ENCODE measurements around the gene LMBR1L.
A peak's percentile ranks its signal among the peaks of the same experiment; 100 is the strongest.
"Not testable (repeated sequence)": the region's sequence is repeated elsewhere in the genome, so short reads cannot be mapped to it uniquely, and the experiment has no call there.

Gene LMBR1L

GRCh38 chr12:49079793-49080192, 30.9 kb downstream of the LMBR1L start:
- DNase-seq = no peak

GRCh38 chr12:49070971-49071370, 39.7 kb downstream of the LMBR1L start:
- no peak for DNase-seq

- peak; percentile 97 to 99 (median 98) for DNase-seq
These were observed 40.9 kb downstream of the LMBR1L start, which contains the start of gene RHEBL1 for GRCh38 chr12:49069507-49070346. Gene RHEBL1, minus strand, starts transcription at chr12:49069979. Its CDS starts 194 bp downstream, at chr12:49069785.

GRCh38 chr12:49068879-49069506, 41.7 kb downstream of the LMBR1L start:
- DNase-seq = no peak

GRCh38 chr12:49066120-49066519, 44.5 kb downstream of the LMBR1L start:
- DNase-seq = no peak

GRCh38 chr12:49064767-49065152, 45.9 kb downstream of the LMBR1L start:
- no peak for DNase-seq

- DNase-seq = not testable (repeated sequence)
These were observed 48.7 kb downstream of the LMBR1L start for GRCh38 chr12:49061916-49062315.

- DNase-seq = no peak
These were observed 49.4 kb downstream of the LMBR1L start for GRCh38 chr12:49061157-49061650.

GRCh38 chr12:49060237-49061156, 50.1 kb downstream of the LMBR1L start, which contains the start of gene KMT2D:
Gene KMT2D, minus strand, starts transcription at chr12:49060794. Its CDS starts 5,470 bp downstream, at chr12:49055324.
- peak; percentile 68 to 99 (median 85) for DNase-seq

- DNase-seq = peak in 1 of 5 experiments; percentile 37
These were observed 51.1 kb downstream of the LMBR1L start for GRCh38 chr12:49059299-49060171.

- DNase-seq = no peak
These were observed 51.7 kb downstream of the LMBR1L start for GRCh38 chr12:49059045-49059298.

- DNase-seq = no peak
These were observed 52.1 kb downstream of the LMBR1L start for GRCh38 chr12:49058366-49059044.

- no peak for DNase-seq
These were observed 52.8 kb downstream of the LMBR1L start for GRCh38 chr12:49057888-49058287.

GRCh38 chr12:49055978-49056754, 54.5 kb downstream of the LMBR1L start:
- DNase-seq = peak in 4 of 5 experiments; percentile 10 to 77 (median 40)

GRCh38 chr12:49055092-49055491, 55.6 kb downstream of the LMBR1L start:
- no peak for DNase-seq

GRCh38 chr12:49054524-49054923, 56.1 kb downstream of the LMBR1L start:
- no peak for DNase-seq

GRCh38 chr12:49054096-49054495, 56.6 kb downstream of the LMBR1L start:
- no peak for DNase-seq

- no peak for DNase-seq
These were observed 58.0 kb downstream of the LMBR1L start for GRCh38 chr12:49052451-49053208.

- DNase-seq = no peak
These were observed 58.7 kb downstream of the LMBR1L start for GRCh38 chr12:49051777-49052438.

Measured in T-helper 2 cell (primary cell).